Liver (tissue), 3 donors: ENCODE results near the gene TBC1D21.

Source experiments
- CTCF ChIP-seq: fragments of 150-350 bp; IDR thresholded peaks from 2 replicates; pipeline ENCODE4 v1.5.1; 2017; ENCODE audit warnings: improper control_type of control experiment, low read depth, low read length; ENCODE audit not compliant: missing input control
- RAD21 ChIP-seq, 2 donors: IDR thresholded peaks; 2 replicates each; pipeline ENCODE4 v1.6.1; 2016; ENCODE audit warnings: antibody characterized with exemption in 2 of 2, mild to moderate bottlenecking in 2 of 2
- donor health status: healthy.
- donor health status: healthy.

- no peak for TF ChIP-seq CTCF
- no peak for TF ChIP-seq RAD21 (IDR thresholded peaks at IDR 0.05)
Measured at GRCh38 chr15:73927003-73927475, 53.7 kb downstream of the TBC1D21 start.
